ENCODE results near the gene SHISAL2A. TPM values are rescaled to one million over a fixed set of nuclear protein-coding genes. Genes with fewer than 3 reads are reported as not detected.

The SHISAL2A gene
- polyA plus RNA-seq, 3 donors, result 0.03 to 0.28 TPM; not detected in 1

DNA sequence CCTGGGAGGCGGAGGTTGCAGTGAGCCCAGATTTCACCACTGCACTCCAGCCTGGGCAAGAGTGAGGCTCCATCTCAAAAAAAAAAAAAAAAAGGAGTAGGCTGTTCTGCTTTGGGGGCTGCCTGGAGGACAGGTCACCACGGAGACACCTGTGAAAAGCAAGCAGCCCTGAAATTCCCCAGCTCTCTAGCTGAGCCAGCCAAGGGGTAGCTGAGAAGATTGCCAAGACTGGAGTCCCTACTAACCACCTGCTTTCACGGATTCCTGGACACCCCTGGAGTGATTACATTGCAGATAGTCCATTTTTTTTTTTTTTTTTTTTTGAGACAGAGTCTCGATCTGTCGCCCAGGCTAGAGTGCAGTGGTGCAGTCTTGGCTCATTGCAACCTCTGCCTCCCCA, 18.3 kb upstream of the SHISAL2A start:
- no peak overlapping the region for H3K27ac ChIP-seq (ENCODE audit: low read depth in 1 of 2, low read length in 2 of 2)
- H4K20me1 ChIP-seq (ENCODE audit: insufficient read depth, low read length), result no peaks in the 10 kb centered on the region
- no peaks in the 10 kb centered on the region for H3K27me3 ChIP-seq (ENCODE audit: control insufficient read depth in 2 of 2, insufficient read depth in 2 of 2, low read length in 2 of 2)
- Mint-ChIP-seq H3K36me3 (no peaks in the 10 kb centered on the region), H3K9me3 (no peaks in the 10 kb centered on the region), H3K27me3 (ENCODE audit: low read depth in 3 of 3) (peaks cover 0 to 4% (median 4%) of the 10 kb centered on the region in 3 donors), H3K27ac (no peak overlapping the region), H3K4me1 (no peaks in the 10 kb centered on the region), H3K4me3 (no peak overlapping the region)
- H3K9ac ChIP-seq (ENCODE audit: insufficient read depth, low read length, poor library complexity, severe bottlenecking), result no peak overlapping the region
- no peaks in the 10 kb centered on the region for H3K36me3 ChIP-seq (replicated peaks in 1 of 2; ENCODE audit: control insufficient read depth in 1 of 2, insufficient read depth in 2 of 2, low read length in 2 of 2)
- H2AFZ ChIP-seq (ENCODE audit: insufficient read depth, low read depth, low read length, poor library complexity, severe bottlenecking), result no peak overlapping the region
- H3K4me3 ChIP-seq (replicated peaks in 1 of 3; ENCODE audit: low read depth in 2 of 3, low read length in 3 of 3), result no peak overlapping the region
- no peak for DNase-seq
- no peaks in the 10 kb centered on the region for H3K79me2 ChIP-seq (ENCODE audit: insufficient read depth, low read length)
- H3K4me2 ChIP-seq (replicated peaks; ENCODE audit: extremely low read depth, low read length, poor library complexity, severe bottlenecking), result no peak overlapping the region
- intact Hi-C loops (cut with micrococcal nuclease), result no loop called here
- H3K4me1 ChIP-seq (ENCODE audit: control insufficient read depth in 1 of 2, insufficient read depth in 2 of 2, low read length in 2 of 2), result no peaks in the 10 kb centered on the region
- 89% methylated on average over 3 of the region's 5 CpGs for WGBS (ENCODE audit: insufficient coverage)
- no peaks in the 10 kb centered on the region for H3K9me3 ChIP-seq (replicated peaks in 1 of 2; ENCODE audit: control insufficient read depth in 1 of 2, insufficient read depth in 1 of 2, low read length in 2 of 2)
- TF ChIP-seq, protein P1, sequence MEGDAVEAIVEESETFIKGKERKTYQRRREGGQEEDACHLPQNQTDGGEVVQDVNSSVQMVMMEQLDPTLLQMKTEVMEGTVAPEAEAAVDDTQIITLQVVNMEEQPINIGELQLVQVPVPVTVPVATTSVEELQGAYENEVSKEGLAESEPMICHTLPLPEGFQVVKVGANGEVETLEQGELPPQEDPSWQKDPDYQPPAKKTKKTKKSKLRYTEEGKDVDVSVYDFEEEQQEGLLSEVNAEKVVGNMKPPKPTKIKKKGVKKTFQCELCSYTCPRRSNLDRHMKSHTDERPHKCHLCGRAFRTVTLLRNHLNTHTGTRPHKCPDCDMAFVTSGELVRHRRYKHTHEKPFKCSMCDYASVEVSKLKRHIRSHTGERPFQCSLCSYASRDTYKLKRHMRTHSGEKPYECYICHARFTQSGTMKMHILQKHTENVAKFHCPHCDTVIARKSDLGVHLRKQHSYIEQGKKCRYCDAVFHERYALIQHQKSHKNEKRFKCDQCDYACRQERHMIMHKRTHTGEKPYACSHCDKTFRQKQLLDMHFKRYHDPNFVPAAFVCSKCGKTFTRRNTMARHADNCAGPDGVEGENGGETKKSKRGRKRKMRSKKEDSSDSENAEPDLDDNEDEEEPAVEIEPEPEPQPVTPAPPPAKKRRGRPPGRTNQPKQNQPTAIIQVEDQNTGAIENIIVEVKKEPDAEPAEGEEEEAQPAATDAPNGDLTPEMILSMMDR (IDR thresholded peaks at IDR 0.05), result no peak

DNA sequence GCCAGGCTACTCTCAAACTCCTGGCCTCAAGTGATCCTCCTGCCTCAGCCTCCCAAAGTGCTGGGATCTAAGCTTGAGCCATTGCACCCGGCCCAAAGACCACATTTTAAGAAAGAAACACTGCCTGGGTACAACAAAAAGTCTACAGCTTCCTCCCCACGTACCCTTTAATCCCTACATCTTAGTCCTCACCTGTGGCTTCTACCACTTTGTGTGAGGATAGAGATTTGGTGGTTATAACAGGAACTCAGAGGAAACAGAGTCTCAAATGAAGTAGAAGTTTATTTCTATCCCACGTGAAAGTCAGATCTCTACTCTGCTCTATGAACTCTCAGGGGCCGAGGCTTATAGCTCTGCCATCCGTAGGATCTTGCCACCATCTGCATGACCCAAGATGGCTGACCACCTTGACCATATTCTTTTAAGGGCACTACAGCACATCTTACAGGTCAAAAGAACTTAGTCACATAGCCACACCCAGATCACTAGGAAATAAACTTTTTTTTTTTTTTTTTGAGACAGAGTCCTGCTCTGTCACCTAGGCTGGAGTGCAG, 17.4 kb upstream of the SHISAL2A start:
- Histone ChIP-seq H3K79me2 (ENCODE audit: insufficient read depth, low read length) (no peaks in the 10 kb centered on the region), H3K27me3 (ENCODE audit: control insufficient read depth in 2 of 2, insufficient read depth in 2 of 2, low read length in 2 of 2) (no peaks in the 10 kb centered on the region), H3K4me3 (replicated peaks in 1 of 3; ENCODE audit: low read depth in 2 of 3, low read length in 3 of 3) (no peak overlapping the region), H3K36me3 (replicated peaks in 1 of 2; ENCODE audit: control insufficient read depth in 1 of 2, insufficient read depth in 2 of 2, low read length in 2 of 2) (no peaks in the 10 kb centered on the region), H3K27ac (ENCODE audit: low read depth in 1 of 2, low read length in 2 of 2) (no peak overlapping the region), H2AFZ (ENCODE audit: insufficient read depth, low read depth, low read length, poor library complexity, severe bottlenecking) (no peak overlapping the region), H3K4me1 (ENCODE audit: control insufficient read depth in 1 of 2, insufficient read depth in 2 of 2, low read length in 2 of 2) (no peaks in the 10 kb centered on the region), H3K4me2 (replicated peaks; ENCODE audit: extremely low read depth, low read length, poor library complexity, severe bottlenecking) (no peak overlapping the region), H4K20me1 (ENCODE audit: insufficient read depth, low read length) (no peaks in the 10 kb centered on the region), H3K9ac (ENCODE audit: insufficient read depth, low read length, poor library complexity, severe bottlenecking) (no peak overlapping the region), H3K9me3 (replicated peaks in 1 of 2; ENCODE audit: control insufficient read depth in 1 of 2, insufficient read depth in 1 of 2, low read length in 2 of 2) (no peaks in the 10 kb centered on the region)
- TF ChIP-seq, protein P1 (IDR thresholded peaks at IDR 0.05), result no peak
- intact Hi-C loops (cut with micrococcal nuclease), result no loop called here
- peaks cover 0 to under 1% (median 0%) of the 10 kb centered on the region in 7 donors for H3K9me3 Mint-ChIP-seq
- H3K27ac Mint-ChIP-seq, result no peak overlapping the region
- no peaks in the 10 kb centered on the region for H3K4me1 Mint-ChIP-seq
- 87% methylated on average over 3 of the region's 5 CpGs for WGBS (ENCODE audit: insufficient coverage)
- DNase-seq, result no peak
- no peaks in the 10 kb centered on the region for H3K36me3 Mint-ChIP-seq
- no peak overlapping the region for H3K4me3 Mint-ChIP-seq
- H3K27me3 Mint-ChIP-seq (ENCODE audit: low read depth in 3 of 3), result peaks cover 0 to 4% (median 4%) of the 10 kb centered on the region in 3 donors

Data from CD14-positive monocyte (primary cell).